Testis (tissue), 3 donors: ENCODE data around the gene SCN11A. TPM values are rescaled to one million over a fixed set of nuclear protein-coding genes. Genes with fewer than 3 reads are reported as not detected.
A peak's percentile ranks its signal among the peaks of the same experiment; 100 is the strongest.

Experiments
- DNase-seq: peaks from one replicate; pipeline ENCODE4 v3.0.0-alpha.2; 2019
- H3K27ac ChIP-seq, 2 donors: fragments of 200-600 bp; sonication (generic); one replicate each; pipeline ENCODE4 v1.5.1; 2019
- H3K27me3 ChIP-seq: fragments of 200-600 bp; sonication (generic); one replicate; pipeline ENCODE4 v1.5.1; 2019
- H3K36me3 ChIP-seq: fragments of 200-600 bp; sonication (generic); one replicate; pipeline ENCODE4 v1.5.1; 2017; ENCODE audit warnings: low read depth; ENCODE audit errors: missing control alignments
- H3K4me1 ChIP-seq: fragments of 200-600 bp; sonication (generic); one replicate; pipeline ENCODE4 v1.5.1; 2019
- H3K4me3 ChIP-seq, 2 donors: fragments of 200-600 bp; sonication (generic); one replicate each; pipeline ENCODE4 v1.5.1; 2017 to 2019
- H3K9me3 ChIP-seq: fragments of 200-600 bp; sonication (generic); one replicate; pipeline ENCODE4 v1.5.1; 2017
- POLR2A ChIP-seq: fragments of 450-650 bp; IDR thresholded peaks from one replicate; pipeline ENCODE4 v1.6.1; 2017; ENCODE audit warnings: antibody characterized with exemption, mild to moderate bottlenecking, moderate library complexity
- WGBS, 2 donors: methylation state at CpG; one replicate each; pipeline ENCODE4 v1.1.5; 2018; 5-methylcytosine and 5-hydroxymethylcytosine counted together
- intact Hi-C: fragments of 100-400 bp; cut with DNase I; formaldehyde crosslinking; loops from one replicate; pipeline ENCODE4 v1.15.1; 2023; ENCODE audit warnings: low total_unique reads
- polyA plus RNA-seq: library from polyadenylated mRNA; stranded (reverse); fragments of 350-450 nt; fragmentation: Illumina TruSeq; extraction: RNeasy Lipid Tissue Mini Kit (QIAGEN cat#74804); gene quantifications from one replicate; pipeline ENCODE4 v1.2.3, GENCODE V29; 2014; ENCODE audit warnings: low read depth, low replicate concordance; ENCODE audit not compliant: insufficient read depth
- total RNA-seq, 2 donors: library from RNA; depleted of rRNA; stranded (reverse); fragments of >200 nt; gene quantifications; one replicate each; pipeline ENCODE4 v1.2.3, GENCODE V29; 2016
- TF ChIP-seq, protein P1 (sequence below), 3 experiments: fragments of 450-650 bp in 2 of 3; fragments of 200-600 bp in 1 of 3; sonication (generic) in 1 of 3; IDR thresholded peaks; one replicate each; pipeline ENCODE4 v1.5.1; 2016 to 2019; ENCODE audit warnings: antibody characterized with exemption in 3 of 3, mild to moderate bottlenecking in 2 of 3, moderate library complexity in 1 of 3

SCN11A gene
- total and polyA plus RNA-seq, 3 donors from 2014 or later, result 1.8 to 3.5 (median 3.0) TPM

- no peak for DNase-seq
- Histone ChIP-seq H3K4me3 (peak overlapping the region; percentile 91 to 99), H3K27ac (peak overlapping the region; percentile 91 to 98), H3K36me3 (no peaks in the 10 kb centered on the region), H3K9me3 (no peaks in the 10 kb centered on the region), H3K27me3 (no peaks in the 10 kb centered on the region), H3K4me1 (peaks cover 12% of the 10 kb centered on the region)
- intact Hi-C loops, result no loop called here
- TF ChIP-seq POLR2A, result no peak
- TF ChIP-seq, protein P1, sequence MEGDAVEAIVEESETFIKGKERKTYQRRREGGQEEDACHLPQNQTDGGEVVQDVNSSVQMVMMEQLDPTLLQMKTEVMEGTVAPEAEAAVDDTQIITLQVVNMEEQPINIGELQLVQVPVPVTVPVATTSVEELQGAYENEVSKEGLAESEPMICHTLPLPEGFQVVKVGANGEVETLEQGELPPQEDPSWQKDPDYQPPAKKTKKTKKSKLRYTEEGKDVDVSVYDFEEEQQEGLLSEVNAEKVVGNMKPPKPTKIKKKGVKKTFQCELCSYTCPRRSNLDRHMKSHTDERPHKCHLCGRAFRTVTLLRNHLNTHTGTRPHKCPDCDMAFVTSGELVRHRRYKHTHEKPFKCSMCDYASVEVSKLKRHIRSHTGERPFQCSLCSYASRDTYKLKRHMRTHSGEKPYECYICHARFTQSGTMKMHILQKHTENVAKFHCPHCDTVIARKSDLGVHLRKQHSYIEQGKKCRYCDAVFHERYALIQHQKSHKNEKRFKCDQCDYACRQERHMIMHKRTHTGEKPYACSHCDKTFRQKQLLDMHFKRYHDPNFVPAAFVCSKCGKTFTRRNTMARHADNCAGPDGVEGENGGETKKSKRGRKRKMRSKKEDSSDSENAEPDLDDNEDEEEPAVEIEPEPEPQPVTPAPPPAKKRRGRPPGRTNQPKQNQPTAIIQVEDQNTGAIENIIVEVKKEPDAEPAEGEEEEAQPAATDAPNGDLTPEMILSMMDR (IDR thresholded peaks at IDR 0.05), result no peak
- 0 to 3% methylated on average over 11 of the region's 11 CpGs for WGBS, 2 donors
Measured at GRCh38 chr3:39052583-39052982, 839 bp upstream of the SCN11A start.

GRCh38 chr3:39050029-39050428 is 1.7 kb downstream of the SCN11A start:
- intact Hi-C loops, result no loop called here

DNA sequence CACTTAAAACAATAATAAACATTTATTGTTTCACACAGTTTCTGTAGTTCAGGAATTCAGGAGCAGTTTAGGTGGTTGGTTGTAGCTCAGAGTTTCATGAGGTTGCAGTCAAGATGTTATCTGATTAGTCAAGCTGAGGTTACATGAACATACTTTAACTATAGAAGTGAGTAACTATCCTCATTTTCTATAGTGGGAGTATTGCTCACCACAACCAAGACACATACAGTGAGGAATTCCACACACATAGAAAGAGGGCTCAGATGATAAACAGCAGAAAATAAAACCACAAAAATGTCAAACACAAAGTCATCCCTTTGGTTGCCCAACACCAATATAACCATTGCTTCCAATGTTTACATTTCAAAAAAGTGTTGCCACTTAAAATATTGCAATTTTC is 13.6 kb downstream of the SCN11A start:
- no peak for TF ChIP-seq POLR2A
- TF ChIP-seq, protein P1 (IDR thresholded peaks at IDR 0.05), result no peak
- H3K4me3 ChIP-seq, result no peak overlapping the region
- DNase-seq, result no peak
- no peaks in the 10 kb centered on the region for H3K9me3 ChIP-seq
- H3K36me3 ChIP-seq, result no peaks in the 10 kb centered on the region
- H3K27me3 ChIP-seq, result no peaks in the 10 kb centered on the region
- H3K27ac ChIP-seq, result no peak overlapping the region
- intact Hi-C loops, result no loop called here
- H3K4me1 ChIP-seq, result no peaks in the 10 kb centered on the region

More at GRCh38 chr3:39050029-39050428, 1.7 kb downstream of the SCN11A start:
- H3K9me3 ChIP-seq, result no peaks in the 10 kb centered on the region
- no peak overlapping the region for H3K27ac ChIP-seq
- no peak for TF ChIP-seq POLR2A
- TF ChIP-seq, protein P1 (IDR thresholded peaks at IDR 0.05), result no peak
- peaks cover 12% of the 10 kb centered on the region for H3K4me1 ChIP-seq
- no peaks in the 10 kb centered on the region for H3K36me3 ChIP-seq
- no peaks in the 10 kb centered on the region for H3K27me3 ChIP-seq
- DNase-seq, result no peak
- no peak overlapping the region for H3K4me3 ChIP-seq

GRCh38 chr3:39029556-39029955 is 22.2 kb downstream of the SCN11A start:
- DNase-seq, result no peak
- Histone ChIP-seq H3K4me3 (no peak overlapping the region), H3K27me3 (no peaks in the 10 kb centered on the region), H3K9me3 (no peaks in the 10 kb centered on the region), H3K36me3 (no peaks in the 10 kb centered on the region), H3K4me1 (no peaks in the 10 kb centered on the region), H3K27ac (no peak overlapping the region)
- TF ChIP-seq, protein P1 (IDR thresholded peaks at IDR 0.05), result no peak
- no peak for TF ChIP-seq POLR2A
- WGBS, 2 donors, result 82 to 88% methylated on average over 1 of the region's 1 CpG
- intact Hi-C loops, result no loop called here

- Histone ChIP-seq H3K9me3 (no peaks in the 10 kb centered on the region), H3K4me3 (no peak overlapping the region), H3K27me3 (no peaks in the 10 kb centered on the region), H3K27ac (no peak overlapping the region), H3K4me1 (no peaks in the 10 kb centered on the region), H3K36me3 (no peaks in the 10 kb centered on the region)
- no peak for TF ChIP-seq POLR2A
- TF ChIP-seq, protein P1 (IDR thresholded peaks at IDR 0.05), result no peak
- DNase-seq, result no peak
- intact Hi-C loops, result no loop called here
- WGBS, 2 donors, result 85 to 87% methylated on average over 3 of the region's 3 CpGs
Measured at GRCh38 chr3:39028546-39028945, 23.2 kb downstream of the SCN11A start.
